NB4 (cell line): ENCODE measurements around the gene UBN1.

Experiments used
- DNase-seq: peaks from one replicate; pipeline ENCODE4 v3.0.0; 2010; ENCODE audit warnings: low read depth
- H3K4me3 ChIP-seq: one replicate; pipeline ENCODE4 v1.5.1; 2011; ENCODE audit warnings: mild to moderate bottlenecking, low read depth, low read length, moderate library complexity
- MYC ChIP-seq: IDR thresholded peaks from 2 replicates; pipeline ENCODE4 v1.6.1; 2011; ENCODE audit warnings: low read depth, low read length
- POLR2A ChIP-seq: IDR thresholded peaks from 2 replicates; pipeline ENCODE4 v1.6.1; 2011; ENCODE audit warnings: mild to moderate bottlenecking; ENCODE audit not compliant: insufficient read length; ENCODE audit errors: extremely low read depth
- TF ChIP-seq, protein P1 (sequence below): IDR thresholded peaks from one replicate; pipeline ENCODE4 v1.5.1; 2012; ENCODE audit warnings: low read depth, low read length
- TF ChIP-seq, protein P2 (sequence below): IDR thresholded peaks from 2 replicates; pipeline ENCODE4 v1.6.1; 2011; ENCODE audit warnings: low read depth, low read length

The UBN1 gene

GRCh38 chr16:4900750-4901149, 53.5 kb downstream of the UBN1 start:
- no peak for DNase-seq
- TF ChIP-seq, protein P1, sequence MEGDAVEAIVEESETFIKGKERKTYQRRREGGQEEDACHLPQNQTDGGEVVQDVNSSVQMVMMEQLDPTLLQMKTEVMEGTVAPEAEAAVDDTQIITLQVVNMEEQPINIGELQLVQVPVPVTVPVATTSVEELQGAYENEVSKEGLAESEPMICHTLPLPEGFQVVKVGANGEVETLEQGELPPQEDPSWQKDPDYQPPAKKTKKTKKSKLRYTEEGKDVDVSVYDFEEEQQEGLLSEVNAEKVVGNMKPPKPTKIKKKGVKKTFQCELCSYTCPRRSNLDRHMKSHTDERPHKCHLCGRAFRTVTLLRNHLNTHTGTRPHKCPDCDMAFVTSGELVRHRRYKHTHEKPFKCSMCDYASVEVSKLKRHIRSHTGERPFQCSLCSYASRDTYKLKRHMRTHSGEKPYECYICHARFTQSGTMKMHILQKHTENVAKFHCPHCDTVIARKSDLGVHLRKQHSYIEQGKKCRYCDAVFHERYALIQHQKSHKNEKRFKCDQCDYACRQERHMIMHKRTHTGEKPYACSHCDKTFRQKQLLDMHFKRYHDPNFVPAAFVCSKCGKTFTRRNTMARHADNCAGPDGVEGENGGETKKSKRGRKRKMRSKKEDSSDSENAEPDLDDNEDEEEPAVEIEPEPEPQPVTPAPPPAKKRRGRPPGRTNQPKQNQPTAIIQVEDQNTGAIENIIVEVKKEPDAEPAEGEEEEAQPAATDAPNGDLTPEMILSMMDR, result no peak
- TF ChIP-seq POLR2A (no peak), MYC (no peak)
- TF ChIP-seq, protein P2, sequence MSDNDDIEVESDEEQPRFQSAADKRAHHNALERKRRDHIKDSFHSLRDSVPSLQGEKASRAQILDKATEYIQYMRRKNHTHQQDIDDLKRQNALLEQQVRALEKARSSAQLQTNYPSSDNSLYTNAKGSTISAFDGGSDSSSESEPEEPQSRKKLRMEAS, result no peak
- H3K4me3 ChIP-seq, result no peak overlapping the region

GRCh38 chr16:4902038-4902437, 54.8 kb downstream of the UBN1 start:
- TF ChIP-seq MYC, result no peak
- TF ChIP-seq, protein P1, result no peak
- TF ChIP-seq, protein P2, result no peak
- TF ChIP-seq POLR2A, result no peak
- no peak overlapping the region for H3K4me3 ChIP-seq
- no peak for DNase-seq

- no peak overlapping the region for H3K4me3 ChIP-seq
- TF ChIP-seq MYC (no peak), POLR2A (no peak)
- TF ChIP-seq, protein P1, result no peak
- TF ChIP-seq, protein P2, result no peak
- no peak for DNase-seq
These were observed 57.0 kb downstream of the UBN1 start for GRCh38 chr16:4904108-4904941.

DNA sequence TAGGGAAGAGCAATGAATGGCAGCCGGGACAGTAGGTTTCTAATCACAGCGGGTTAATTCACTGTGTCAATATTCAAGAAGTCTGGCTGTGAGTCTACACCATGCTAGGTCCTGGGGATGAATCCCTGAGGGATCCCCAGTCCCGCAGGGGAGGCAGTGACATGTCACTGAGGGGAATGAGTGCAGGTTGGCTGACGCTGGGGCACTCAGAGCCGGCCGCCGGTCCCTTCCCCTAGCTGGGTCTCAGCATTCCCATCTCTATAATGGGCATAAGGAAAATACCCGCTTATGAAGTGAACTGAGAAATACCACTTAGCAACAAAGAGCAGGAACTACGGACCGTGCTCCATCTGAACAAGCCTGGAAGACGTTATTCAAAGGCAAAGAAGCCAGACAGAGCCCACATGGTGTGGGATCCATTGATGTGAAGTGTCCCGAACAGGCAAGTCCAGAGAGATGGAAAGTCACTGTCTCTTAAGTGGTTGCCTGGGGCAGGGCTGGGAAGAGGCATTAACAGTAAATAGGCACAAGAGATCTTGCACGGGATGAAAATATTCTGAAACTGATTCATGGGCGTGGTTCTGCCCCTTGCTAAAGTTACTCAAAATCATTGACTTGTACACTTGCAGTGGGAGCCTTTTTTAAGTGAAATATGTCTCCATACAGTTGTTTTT, 57.8 kb downstream of the UBN1 start:
- no peak for DNase-seq
- TF ChIP-seq, protein P1, result no peak
- TF ChIP-seq POLR2A (no peak), MYC (no peak)
- TF ChIP-seq, protein P2, result no peak
- H3K4me3 ChIP-seq, result no peak overlapping the region

GRCh38 chr16:4908854-4909401, 61.6 kb downstream of the UBN1 start:
- DNase-seq, result no peak
- TF ChIP-seq POLR2A, result no peak
- TF ChIP-seq MYC, result no peak
- TF ChIP-seq, protein P2, result no peak
- TF ChIP-seq, protein P1, result no peak

More at GRCh38 chr16:4908854-4909401, 61.6 kb downstream of the UBN1 start:
- H3K4me3 ChIP-seq, result no peak overlapping the region
